ENCODE measurements around the gene MID1. TPM values are rescaled to one million over a fixed set of nuclear protein-coding genes. Genes with fewer than 3 reads are reported as not detected.

MID1 gene
- total RNA-seq, 4 donors from 2014 or later: 6.7 to 17.7 (median 10.9) TPM

DNA sequence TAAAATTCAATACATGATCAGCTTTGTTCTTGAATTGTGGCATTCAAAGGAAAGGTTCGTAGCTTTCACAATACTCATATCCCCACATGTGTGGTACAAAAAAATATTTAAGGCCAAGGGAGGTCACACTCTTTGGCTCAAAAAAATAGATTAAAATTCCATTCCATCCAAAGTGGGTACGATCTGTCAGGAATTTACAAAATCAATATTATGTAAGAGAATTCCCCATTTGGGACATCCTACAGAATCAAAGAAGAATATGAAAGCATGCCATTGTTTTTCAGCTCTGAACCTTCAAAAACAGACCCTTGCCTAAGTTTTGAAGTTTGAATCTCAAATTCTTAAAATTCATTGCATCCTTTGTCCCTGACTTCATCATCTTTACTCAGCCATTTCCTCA lies 85.8 kb downstream of the MID1 start:
- TF ChIP-seq EP300 (IDR thresholded peaks at IDR 0.05) (no peak), POLR2A (IDR thresholded peaks at IDR 0.05) (no peak)
- TF ChIP-seq, protein P1, sequence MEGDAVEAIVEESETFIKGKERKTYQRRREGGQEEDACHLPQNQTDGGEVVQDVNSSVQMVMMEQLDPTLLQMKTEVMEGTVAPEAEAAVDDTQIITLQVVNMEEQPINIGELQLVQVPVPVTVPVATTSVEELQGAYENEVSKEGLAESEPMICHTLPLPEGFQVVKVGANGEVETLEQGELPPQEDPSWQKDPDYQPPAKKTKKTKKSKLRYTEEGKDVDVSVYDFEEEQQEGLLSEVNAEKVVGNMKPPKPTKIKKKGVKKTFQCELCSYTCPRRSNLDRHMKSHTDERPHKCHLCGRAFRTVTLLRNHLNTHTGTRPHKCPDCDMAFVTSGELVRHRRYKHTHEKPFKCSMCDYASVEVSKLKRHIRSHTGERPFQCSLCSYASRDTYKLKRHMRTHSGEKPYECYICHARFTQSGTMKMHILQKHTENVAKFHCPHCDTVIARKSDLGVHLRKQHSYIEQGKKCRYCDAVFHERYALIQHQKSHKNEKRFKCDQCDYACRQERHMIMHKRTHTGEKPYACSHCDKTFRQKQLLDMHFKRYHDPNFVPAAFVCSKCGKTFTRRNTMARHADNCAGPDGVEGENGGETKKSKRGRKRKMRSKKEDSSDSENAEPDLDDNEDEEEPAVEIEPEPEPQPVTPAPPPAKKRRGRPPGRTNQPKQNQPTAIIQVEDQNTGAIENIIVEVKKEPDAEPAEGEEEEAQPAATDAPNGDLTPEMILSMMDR (IDR thresholded peaks at IDR 0.05): no peak
- Histone ChIP-seq H3K27ac (no peak overlapping the region), H3K4me3 (no peak overlapping the region), H3K27me3 (no peaks in the 10 kb centered on the region), H3K4me1 (no peaks in the 10 kb centered on the region), H3K36me3 (no peaks in the 10 kb centered on the region), H3K9me3 (no peaks in the 10 kb centered on the region)
- no peak for DNase-seq (ENCODE audit: low spot score in 2 of 2)
- WGBS, 2 donors: 28 to 43% methylated on average over 2 of the region's 2 CpGs

DNA sequence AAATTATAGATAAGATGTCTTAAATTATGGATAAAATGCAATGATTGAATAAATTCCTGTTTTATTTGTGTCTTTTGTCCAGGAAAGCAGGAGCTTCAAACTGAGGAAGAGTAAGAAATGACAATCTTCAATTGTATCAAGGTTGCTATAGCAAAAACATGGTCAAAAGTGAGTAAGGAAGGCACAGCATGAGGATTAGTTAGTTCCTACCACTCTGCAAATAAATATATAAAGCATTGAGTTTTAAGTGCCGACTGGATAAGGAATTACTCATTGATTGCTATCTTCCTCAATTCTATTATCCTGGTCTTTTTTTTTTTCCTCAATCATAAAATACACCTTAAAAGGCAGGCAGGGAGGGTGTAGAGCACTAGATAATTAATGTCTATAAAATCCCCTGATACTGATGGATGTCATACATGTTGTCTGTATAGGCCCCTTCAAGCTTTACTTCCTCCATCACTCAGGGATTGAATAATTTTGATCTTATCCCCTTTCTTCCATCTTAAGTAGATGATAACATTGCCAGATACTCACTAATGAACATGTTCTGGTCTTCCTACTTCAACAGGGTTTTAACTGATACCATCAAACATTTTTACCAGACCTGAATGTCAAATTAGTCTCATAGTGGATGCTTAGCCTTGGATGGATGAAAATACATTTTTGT lies 86.6 kb downstream of the MID1 start:
- TF ChIP-seq EP300 (IDR thresholded peaks at IDR 0.05) (no peak), POLR2A (IDR thresholded peaks at IDR 0.05) (no peak)
- TF ChIP-seq, protein P1 (IDR thresholded peaks at IDR 0.05): no peak
- no peaks in the 10 kb centered on the region for H3K36me3 ChIP-seq
- no peak overlapping the region for H3K4me3 ChIP-seq
- DNase-seq (ENCODE audit: low spot score in 2 of 2): no peak
- H3K27me3 ChIP-seq: no peaks in the 10 kb centered on the region
- WGBS, 2 donors: 87 to 96% methylated on average over 1 of the region's 1 CpG
- no peaks in the 10 kb centered on the region for H3K9me3 ChIP-seq
- no peaks in the 10 kb centered on the region for H3K4me1 ChIP-seq
- H3K27ac ChIP-seq: no peak overlapping the region

DNA sequence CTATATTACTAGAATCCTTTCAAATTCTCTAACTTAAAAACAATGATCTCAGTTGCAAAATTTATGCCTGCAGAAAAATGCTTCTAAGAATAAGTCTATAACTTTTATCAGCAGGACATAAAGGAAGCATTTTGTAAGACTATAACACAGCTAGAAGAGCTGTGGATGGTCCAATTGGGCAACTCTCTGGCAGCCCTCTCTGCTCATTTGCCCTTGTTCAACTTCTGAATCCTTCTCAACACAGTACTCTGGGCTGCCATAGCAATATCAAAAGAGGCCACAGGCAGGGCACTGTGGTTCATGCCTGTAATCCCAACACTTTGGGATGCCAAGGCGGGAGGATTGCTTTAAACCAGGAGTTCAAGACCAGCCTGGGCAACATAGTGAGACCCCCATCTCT lies 88.5 kb downstream of the MID1 start:
- Histone ChIP-seq H3K36me3 (no peaks in the 10 kb centered on the region), H3K27me3 (no peaks in the 10 kb centered on the region), H3K9me3 (no peaks in the 10 kb centered on the region), H3K4me1 (no peaks in the 10 kb centered on the region), H3K27ac (no peak overlapping the region), H3K4me3 (no peak overlapping the region)
- no peak for DNase-seq (ENCODE audit: low spot score in 2 of 2)
- TF ChIP-seq EP300 (IDR thresholded peaks at IDR 0.05) (no peak), POLR2A (IDR thresholded peaks at IDR 0.05) (no peak)
- TF ChIP-seq, protein P1 (IDR thresholded peaks at IDR 0.05): no peak
- WGBS, 2 donors: 77 to 100% methylated on average over 1 of the region's 1 CpG

DNA sequence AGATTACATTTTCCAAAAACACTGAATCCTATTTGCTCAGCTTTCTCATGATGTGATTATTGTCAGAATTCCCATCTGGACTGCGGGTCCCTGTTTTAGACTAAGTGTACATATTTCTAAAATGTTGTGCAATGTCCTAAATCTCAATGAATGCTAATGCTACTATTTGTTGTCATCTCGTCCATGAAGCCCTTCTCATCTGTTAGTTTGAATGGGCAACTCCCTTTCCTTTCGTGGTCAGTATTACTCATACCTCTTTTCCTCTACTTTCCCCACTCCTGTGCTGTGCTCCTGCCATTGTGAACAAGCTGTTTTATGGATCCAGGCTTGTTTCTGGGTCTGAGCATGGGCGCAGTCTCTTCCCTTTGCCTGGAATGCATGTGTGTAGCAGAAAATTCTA lies 91.0 kb downstream of the MID1 start:
- no peak for DNase-seq (ENCODE audit: low spot score in 2 of 2)
- no peaks in the 10 kb centered on the region for H3K4me1 ChIP-seq
- H3K27me3 ChIP-seq: no peaks in the 10 kb centered on the region
- WGBS, 2 donors: 66 to 91% methylated on average over 4 of the region's 4 CpGs
- H3K9me3 ChIP-seq: no peaks in the 10 kb centered on the region
- H3K27ac ChIP-seq: no peak overlapping the region
- H3K4me3 ChIP-seq: no peak overlapping the region
- H3K36me3 ChIP-seq: no peaks in the 10 kb centered on the region
- TF ChIP-seq, protein P1 (IDR thresholded peaks at IDR 0.05): no peak
- TF ChIP-seq POLR2A (IDR thresholded peaks at IDR 0.05) (no peak), EP300 (IDR thresholded peaks at IDR 0.05) (no peak)

DNA sequence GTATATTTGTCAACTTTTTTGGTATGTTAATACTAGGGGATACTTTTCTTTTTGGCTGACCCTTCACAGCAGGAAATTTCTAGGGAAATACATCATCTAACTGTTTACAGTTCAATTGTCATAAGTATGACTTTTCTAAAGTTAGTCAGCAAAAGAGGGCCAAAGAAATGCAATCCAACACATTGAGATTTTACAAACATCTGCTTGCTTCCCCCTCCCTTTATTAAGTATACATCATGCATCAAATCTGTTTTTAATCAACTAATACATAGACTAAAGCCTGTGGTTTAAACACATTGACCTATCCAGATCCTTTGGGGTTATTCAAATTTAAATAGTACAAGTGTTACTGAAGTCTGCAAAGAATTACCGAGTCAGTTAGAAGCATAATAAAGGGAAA lies 93.9 kb downstream of the MID1 start:
- Histone ChIP-seq H3K27ac (no peak overlapping the region), H3K4me3 (no peak overlapping the region), H3K4me1 (no peaks in the 10 kb centered on the region), H3K27me3 (no peaks in the 10 kb centered on the region), H3K36me3 (no peaks in the 10 kb centered on the region), H3K9me3 (no peaks in the 10 kb centered on the region)
- DNase-seq (ENCODE audit: low spot score in 2 of 2): no peak
- TF ChIP-seq, protein P1 (IDR thresholded peaks at IDR 0.05): no peak
- TF ChIP-seq EP300 (IDR thresholded peaks at IDR 0.05): no peak
- no peak for TF ChIP-seq POLR2A (IDR thresholded peaks at IDR 0.05)
- 53 to 59% methylated on average over 1 of the region's 1 CpG for WGBS, 2 donors

Data from tibial nerve (tissue), 4 donors.